Activated CD4-positive, alpha-beta T cell treated with anti-CD3 and anti-CD28 coated beads, Interleukin-10, Interleukin-2, amounts not matched to agents 100 ng/mL and 50 ng/mL, durations not matched to agents 16 hours and 8 hours (primary cell): ENCODE data around the gene ITGB1.
"Not testable (repeated sequence)": the region's sequence is repeated elsewhere in the genome, so short reads cannot be mapped to it uniquely, and the experiment has no call there.

Source experiments
- DNase-seq: peaks from one replicate; pipeline ENCODE4 v3.0.0-alpha.2; 2020

ITGB1 gene

DNA sequence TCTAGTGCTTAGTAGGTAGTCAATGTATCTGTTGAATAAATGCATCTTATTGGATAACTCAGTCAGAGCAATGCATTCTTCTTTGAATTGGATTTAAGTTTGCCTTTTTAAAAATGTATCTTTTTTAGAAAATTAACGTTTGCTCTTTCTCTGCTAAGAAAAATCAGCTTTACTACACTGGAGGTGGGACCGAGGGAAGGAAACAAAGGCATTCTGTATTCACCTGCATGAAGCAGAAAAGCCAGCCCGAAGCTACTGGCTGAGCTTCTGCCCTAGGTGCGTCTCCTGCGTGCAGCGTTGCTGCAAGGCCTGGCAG, 22.2 kb upstream of the ITGB1 start:
- DNase-seq, result no peak

DNA sequence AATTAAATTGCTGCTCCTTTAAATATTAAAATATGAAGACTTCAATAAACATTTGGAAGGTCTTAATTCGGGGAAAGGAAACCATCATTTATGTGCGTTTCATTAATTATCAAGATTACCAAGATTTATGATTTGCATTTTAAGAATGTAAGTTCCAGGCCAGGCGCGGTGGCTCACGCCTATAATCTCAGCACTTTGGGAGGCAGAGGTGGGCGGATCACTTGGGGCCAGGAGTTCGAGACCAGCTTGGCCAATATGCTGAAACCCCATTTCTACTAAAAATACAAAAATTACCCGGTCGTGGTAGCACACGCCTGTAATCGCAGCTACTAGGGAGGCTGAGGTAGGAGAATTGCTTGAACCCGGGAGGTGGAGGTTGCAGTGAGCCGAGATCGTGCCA, 21.7 kb upstream of the ITGB1 start:
- DNase-seq, result not testable (repeated sequence)

DNA sequence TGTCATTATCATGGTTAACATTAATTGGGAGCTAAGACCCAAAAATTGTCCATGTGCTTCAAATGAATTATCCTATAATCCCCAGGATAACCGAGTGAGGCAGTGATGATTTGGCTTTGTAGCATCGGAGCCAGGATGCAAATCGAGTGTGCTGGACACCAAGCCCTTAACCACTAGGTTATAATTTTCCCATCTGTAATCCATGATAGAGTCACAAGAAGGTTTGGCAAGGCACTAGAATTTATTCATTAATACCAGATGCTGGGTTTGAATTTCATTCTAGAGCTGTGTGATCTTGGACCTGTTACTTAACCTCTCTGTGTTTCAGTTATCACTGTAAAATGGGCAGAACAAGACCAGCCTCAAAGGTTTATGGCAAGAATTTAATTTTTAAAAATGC, 21.0 kb upstream of the ITGB1 start:
- no peak for DNase-seq

DNA sequence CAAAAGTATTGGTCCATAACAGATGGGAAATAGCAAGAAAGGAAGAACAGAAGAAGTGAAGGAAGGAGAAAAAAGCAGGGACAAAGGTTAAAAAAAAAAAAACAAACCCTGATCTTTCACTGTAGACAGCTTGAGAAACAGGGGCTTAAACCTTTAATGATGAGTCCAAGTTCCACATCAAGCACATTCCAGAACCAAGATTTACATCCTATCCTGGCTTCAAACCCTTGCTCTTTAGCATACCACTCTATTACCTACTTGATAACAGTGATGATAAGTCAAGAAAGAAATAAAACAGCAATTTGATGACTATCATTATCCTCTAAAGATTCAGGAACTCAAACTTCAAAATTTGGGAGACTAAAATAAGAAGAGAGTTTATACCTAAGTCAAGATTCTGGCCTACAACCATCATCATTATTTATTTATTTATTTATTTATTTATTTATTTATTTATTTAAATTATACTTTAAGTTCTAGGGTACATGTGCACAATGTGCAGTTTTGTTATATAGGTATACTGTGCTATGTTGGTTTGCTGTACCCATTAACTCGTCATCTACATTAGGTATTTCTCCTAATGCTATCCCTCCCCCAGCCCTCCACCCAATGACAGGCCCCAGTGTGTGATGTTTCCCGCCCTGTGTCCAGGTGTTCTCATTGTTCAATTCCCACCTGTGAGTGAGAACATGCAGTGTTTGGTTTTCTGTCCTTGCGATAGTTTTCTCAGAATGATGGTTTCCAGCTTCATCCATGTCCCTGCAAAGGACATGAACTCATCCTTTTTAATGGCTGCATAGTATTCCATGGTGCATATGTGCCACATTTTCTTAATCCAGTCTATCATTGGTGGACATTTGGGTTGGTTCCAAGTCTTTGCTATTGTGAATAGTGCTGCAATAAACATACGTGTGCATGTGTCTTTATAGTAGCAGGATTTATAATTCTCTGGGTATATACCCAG, 20.1 kb upstream of the ITGB1 start:
- DNase-seq, result not testable (repeated sequence)

DNA sequence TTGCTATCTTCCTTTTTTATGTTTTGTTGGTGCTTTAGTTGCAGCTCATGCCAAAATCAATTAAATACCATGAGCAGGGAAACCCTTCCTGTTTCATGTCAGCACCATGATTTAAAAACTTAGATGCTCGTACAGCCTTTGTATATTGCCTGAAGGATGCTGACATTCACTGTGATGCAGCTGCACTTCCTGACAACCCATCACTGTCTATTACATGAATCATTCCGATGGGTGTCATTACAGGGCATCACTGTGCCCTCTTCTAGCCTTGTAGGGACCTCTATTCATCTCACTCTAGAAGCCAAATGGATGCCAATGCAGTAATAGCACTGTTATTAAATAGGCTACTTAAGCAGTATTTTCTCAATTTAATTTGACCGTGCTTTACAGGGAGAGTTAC, 18.3 kb upstream of the ITGB1 start:
- DNase-seq, result no peak

DNA sequence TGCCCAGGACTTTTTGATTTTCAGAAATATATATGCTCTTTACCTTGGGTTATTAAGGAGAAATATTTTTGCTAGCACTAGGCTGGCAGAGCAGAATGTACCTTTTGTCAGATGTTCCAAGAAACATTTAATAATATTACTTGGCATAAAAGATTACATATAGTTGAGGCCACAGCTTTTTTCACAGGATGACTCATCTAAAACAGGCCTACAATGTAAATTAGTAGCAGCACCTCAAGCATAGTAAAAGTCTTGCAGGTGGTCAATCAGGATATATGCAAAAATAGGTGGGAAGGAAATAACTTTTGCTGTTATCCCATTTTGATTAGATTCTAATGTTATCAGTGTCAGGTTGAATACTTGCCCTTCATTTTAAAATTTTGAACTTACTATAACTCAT, 14.9 kb upstream of the ITGB1 start:
- peak; percentile 37 for DNase-seq

DNA sequence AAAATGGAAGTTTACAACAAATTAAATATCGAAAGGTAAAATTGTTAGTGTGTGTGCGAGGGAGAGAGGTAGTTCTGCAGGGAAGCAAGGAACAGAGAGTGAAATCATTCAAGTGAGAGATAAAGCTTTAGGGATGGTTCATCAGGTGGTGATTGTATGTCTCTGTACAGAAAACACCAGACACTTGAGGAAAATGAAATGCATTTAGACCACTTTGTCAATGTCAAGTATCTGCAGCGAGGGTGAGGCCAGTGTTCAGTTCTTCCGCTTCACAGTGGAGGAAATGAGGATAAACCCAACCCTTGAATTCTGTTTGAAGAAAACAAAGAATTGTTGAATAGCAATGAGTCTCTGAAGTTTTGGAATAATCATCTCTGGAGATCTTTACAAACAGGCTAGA, 14.4 kb upstream of the ITGB1 start:
- no peak for DNase-seq

DNA sequence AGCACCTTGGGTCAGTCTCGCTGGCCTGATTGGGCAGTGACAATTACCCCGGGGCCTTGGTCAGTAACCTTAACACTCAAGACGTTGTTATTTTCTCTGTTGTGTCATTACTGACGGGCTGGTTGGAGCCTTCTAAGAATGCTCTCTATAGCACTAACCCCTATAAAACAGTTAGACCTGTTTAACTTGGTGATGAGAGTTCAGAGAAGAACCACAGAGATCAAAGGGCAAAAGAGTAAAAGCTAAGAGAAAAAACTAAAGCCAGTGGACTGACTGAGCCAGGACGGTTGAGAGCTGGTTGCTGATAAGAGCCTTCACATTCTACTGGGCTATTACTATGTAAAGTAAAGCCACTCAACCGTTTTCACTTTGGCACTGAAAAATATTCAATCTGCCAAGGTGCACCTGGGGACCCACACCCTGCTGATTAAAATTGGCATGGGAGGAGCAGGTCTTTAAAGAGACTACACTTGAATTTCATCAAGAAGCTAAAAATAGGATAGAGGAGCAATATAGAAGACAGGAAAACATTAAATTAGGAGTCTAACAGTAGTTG, 13.6 kb upstream of the ITGB1 start:
- DNase-seq, result no peak

DNA sequence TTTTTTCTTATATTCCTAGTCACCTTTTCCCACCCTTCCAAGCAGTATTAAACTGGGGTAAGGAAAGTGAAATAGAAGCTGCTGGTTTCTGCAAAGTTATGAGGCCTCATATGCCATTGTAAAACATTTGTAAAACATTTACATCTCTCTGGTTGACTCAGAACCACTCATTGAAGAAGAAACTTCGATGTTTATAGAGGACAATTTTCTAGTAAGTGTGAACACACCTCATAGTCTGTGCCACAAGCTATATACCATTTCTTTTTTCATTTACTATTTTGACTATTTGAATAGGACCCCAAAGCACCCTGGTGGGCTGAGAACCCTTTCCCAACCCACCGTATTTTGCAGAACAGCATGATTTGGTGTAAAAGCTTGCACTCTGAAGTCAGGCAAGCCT, 12.9 kb upstream of the ITGB1 start:
- DNase-seq, result peak; percentile 51

DNA sequence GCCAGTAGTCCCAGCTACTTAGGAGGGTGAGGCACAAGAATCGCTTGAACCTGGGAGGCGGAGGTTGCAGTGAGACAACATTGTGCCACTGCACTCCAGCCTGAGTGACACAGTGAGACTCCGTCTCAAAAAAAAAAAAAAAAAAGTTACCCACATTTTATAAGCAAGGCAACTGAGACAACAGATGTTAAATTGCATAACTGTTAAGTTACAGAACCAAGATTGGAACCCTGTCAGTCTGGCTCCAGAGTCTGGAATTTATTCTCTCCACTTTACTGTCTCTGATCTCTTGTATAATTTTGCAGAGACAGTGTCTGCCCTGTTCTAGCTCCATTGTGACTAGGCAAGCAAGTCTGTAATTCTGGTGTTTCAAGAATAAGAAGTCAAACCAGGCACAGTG, 6.2 kb upstream of the ITGB1 start:
- DNase-seq, result no peak

DNA sequence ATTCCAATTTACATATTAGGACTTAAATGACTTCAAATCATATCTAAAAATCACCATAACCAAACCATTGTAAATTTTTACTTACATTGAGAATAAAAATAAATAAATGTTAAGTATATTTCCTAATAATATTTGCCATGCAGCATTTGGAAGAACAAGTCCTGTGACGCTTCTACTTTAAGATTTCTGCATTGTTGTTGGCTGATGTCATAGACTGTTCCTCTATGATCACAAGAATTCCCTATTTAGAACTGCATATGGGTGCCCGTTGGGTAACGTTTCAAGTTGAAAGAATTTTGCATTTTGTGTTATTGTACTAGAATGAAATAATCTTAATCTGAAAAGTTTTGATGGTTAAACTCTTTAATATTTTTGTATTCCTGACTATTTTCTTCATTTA, 5.1 kb upstream of the ITGB1 start:
- no peak for DNase-seq

DNA sequence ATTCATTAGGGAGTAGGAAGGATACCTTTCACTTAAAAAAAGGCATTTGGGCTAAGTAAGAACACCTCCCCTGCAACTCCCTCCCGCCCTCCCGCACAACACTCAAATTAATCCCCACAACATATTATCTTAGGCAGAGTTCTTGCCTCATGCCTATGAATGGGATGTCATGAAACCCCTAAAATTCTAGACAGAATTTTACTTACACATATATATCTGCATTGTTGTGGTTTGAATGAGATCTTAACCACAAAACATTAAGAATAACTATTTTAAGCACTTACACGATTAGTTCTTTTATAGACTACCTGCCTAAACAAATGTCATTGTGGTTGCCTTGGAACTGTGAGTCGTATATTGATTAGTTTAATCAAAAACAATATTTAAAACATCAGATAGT, 4.5 kb upstream of the ITGB1 start:
- DNase-seq, result no peak

DNA sequence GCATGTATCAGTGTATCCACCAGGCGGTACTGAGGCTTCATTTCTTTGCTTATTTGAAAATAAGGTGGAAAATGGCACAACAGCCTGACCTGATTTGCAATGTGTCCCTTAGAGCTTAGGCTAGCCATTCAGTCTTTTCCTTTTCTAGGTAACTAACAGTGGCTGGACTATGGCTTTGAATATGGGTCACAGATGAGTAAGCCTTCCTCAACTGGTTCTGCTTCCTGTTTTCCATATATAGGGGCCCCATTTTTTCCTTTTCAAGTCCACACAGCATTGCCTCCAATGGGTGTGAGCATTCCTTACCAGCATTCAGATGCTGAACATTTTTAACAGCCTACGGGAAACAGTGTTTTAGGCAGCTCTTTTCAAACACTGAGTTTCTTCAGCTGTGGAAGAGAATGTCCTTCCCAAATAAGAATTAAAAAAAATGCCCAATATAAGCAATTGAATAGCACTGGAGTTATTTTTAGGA, 3.9 kb upstream of the ITGB1 start:
- no peak for DNase-seq

DNA sequence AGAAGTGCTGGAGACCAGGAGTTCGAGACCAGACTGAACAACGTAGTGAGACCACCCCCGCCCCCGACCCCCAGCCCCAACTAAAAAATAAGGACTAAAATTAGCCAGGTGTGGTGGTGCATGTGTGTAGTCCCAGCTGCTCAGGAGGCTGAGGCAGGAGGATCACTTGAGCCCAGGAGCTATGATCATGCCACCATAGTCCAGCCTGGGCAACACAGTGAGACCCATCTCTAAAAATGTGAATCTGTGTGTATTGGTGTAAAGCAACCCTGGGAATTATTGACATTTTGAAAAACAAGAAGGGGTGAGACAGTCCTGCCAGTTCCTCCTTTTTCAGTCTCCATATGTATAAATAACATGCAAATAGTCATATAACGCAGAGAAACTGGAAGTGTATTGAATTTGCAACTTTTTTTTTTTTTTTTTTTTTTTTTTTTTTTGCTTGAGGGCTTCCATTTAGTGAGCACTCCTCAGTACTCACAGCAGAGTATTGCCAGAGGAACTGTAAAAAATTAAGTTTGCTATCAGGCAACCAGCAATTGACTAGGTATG, 3.4 kb upstream of the ITGB1 start:
- DNase-seq, result no peak

DNA sequence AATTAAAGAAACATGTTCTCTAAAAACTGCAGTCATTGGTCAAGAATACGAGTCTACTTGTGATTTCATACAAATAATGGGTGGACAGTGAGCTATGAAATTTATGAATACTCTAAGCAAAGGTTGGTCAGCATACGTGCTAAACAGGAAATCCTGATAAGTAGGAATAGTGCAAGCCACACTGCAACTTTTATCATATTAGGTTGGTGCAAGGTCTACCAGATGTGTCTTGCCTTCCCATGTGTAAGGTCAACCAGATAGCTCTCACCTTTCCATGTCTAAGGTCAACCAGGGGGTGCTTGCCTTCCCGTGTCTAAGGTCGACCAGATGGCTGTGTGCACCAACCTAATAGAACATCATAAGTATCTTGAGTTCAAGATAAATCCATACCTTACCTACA, 2.0 kb upstream of the ITGB1 start:
- DNase-seq, result no peak

DNA sequence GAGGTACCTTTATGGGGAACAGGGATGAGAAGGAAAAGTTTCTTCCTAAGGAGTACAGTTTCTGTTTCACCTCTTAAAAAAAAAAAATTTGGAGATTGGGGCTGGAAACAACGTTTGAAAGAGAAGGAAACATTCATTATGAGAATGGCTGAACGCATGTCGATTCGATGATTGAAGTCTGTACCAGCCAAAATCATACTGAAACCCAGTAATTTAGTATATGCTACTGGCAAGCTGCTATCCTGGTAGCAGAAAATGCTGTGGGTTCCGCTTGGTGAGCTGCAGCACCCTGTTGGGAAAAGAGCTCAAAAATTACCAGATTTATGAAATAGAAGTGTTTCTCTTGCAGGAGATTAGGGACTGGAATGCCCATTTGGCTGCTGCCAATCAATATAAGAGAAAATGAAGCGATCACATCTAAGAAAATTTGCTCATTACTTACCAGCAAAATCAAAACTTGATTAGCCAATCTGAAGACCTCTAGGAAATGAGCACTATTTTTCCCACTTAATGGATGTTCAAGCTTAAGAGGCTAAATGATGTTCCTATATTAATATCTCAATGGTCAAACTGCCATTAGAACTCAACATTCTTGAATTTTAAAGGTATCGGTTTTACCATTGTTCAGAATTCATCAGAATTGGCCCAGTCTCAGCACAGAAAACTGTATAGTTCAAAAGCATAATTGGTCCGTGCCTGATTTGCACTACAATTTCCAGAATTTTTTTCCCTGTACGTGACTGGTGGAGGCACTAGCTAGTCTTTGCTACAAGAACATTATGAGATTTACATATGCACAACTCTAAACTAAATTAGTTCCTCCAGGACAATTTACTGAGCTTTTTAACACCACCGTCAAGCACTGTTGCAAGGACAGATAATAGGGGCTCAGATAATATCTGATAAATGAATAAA, 1.2 kb upstream of the ITGB1 start:
- DNase-seq, result peak; percentile 90

DNA sequence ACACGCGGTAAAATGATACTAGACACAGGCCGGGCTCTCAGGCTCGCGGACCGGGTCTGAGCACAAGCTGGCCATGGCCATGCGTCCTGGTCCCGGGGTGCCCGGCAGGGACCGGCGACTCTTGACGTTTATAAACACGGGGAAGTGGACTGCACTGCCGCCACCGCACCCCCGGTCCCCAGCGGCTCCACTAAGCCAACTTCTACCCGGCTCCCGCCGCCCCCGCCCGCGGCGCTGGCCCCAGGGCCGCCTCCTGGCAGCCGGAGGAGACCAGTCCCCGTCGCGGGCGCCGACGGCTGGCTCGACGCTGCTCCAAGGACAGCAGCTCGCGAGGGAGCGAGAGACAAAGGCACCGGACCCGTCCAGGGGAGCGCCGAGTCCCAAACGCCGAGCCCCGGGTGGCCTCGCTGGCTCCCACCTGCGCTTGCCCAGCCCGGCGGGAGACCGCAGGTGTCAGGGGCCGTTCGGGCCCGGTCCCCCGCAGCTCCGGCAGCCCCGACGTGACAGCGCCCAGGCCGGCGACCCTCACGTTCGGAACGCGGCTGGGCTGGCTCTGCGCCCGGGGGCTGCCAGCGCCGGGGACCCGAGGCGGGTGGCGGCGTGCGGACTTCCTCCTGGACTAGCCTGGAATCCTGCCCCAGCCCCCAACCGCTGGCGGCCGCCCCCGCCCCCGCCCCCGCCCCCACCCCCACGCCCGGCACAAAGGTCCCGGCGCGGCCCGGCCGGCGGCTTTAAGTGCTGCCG, 517 bp downstream of the ITGB1 start:
- DNase-seq, result peak; percentile 40

DNA sequence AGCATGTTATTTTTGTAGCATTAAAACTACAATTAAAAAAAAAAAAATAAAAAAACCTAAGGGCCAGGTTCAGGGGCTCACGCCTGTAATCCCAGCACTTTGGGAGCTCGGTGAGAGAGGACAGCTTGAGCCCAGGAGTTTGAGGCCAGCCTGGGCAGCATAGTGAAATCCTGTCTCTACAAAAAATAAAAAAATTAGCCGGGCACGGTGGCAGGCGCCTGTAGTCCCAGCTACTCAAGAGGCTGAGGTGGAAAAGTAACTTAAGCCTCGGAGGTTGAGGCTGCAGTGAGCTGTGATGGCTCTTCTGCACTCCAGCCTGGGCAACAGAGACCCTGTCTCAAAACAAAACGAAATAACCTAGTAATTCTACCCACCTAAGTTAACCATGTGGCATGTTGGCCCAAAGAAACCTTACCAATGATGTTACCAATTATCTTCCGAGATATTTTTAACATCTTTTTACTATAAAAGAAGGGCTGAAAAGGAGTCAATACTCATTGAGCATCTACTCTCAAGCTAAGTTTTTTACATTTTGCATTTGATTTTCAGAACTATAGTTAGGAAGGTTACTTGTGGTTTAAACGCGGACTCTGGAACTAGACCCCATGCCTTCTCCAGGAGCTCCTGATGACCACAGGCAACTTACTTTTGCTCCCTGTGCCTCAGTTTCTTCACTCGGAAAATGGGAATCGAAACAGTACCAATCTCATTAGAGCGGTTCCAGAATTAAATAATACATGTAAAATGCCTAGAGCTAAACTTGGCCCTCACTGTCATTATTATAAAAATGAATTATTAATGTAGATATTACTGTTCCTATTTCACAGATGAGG, 1.4 kb downstream of the ITGB1 start:
- DNase-seq, result no peak

DNA sequence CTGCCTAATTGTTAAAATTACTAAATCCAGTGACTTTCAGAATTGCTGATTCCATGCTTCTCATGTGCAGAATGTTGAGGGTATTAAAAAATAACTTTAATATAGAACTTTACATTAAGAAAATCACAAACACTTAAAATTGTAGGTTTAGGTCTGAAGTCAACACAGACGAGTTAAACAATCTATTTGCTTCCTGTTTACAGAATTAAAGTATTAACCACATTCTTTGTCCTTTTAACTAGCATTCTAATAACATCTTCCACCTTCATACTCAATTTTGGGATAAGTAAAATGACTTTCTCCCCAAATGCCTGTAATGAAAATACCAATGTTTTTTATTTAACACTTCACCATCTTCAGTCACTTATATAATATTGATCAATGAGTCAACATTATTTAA, 2.2 kb downstream of the ITGB1 start:
- DNase-seq, result no peak

DNA sequence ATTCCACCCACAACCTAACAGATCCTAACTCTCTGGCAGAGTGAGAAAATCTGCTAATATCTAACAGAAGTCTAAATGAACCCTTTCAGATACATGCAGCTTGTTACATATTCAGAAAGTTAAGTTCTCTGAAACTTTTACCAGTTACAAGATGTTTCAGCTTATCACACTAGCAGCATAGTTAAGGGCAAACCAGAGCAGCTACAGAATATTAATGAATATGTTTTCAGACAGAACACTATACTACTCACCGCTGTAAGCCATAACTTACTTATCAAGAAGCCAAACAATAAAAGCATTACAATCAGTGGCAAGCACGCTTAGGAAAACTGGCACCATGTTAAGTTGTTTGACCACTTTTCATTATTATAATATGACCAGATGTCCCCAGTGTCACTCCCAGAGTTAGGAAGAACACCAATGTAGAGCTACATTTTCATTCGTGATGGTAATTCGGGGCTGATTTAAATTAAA, 2.7 kb downstream of the ITGB1 start:
- no peak for DNase-seq

DNA sequence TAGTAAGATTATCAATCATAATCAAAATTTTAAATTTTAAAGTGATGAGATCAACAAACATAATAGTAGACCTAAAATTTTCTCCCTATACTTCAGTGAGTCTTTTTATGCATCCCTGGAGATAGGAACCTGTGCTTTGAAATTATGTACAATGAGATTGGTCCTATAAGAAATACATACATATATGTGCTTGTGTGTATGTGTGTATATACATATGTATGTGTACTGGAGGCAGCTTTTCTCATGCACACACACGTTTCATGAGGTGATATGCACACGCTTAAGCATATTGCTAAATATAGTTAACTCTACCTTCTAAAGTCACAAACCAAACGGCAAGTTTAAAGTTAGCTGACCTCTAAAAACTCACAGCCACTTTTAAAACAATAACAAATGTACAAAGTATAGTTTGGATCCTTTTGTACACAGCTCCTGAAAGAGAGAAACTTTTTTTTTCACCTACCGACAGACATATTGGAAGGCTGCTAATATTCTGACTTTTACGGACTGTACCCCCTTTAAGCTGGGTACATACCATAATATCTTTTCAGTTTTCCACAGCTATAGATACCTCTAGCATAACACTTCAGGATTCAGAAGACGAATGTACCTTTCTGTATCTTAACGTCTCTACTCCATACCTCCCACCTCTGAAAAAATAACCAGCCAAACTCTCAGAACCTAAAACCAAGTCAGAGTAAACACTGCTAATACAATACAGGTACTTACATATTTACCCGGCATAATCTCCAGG, 3.3 kb downstream of the ITGB1 start:
- no peak for DNase-seq
